Pancreas (tissue), 10 donors: Measurements from ENCODE around the gene HOXA3. TPM values are rescaled to one million over a fixed set of nuclear protein-coding genes. Genes with fewer than 3 reads are reported as not detected.

Source experiments
- ATAC-seq, 4 donors: fragments of 200-7000 bp; cut with Tn5 transposase; one replicate each; pipeline versions ENCODE4 v1.8.0 to v1.9.1; 2020; ENCODE audit warnings: mild to moderate bottlenecking in 4 of 4, moderate library complexity in 4 of 4
- DNase-seq, 6 donors: peaks; one replicate each; pipeline ENCODE4 v3.0.0-alpha.2; 2020
- FAIRE-seq: peaks from 2 replicates; lab custom pipeline; 2012; peaks lifted over from hg19 to GRCh38; lab: Jason Lieb, UNC
- H3K27ac ChIP-seq, 4 donors: fragments of 200-600 bp; sonication (generic); 1 replicate in 3 of 4; 2 replicates in 1 of 4; pipeline versions ENCODE4 v1.5.0 to v1.8.0; 2020
- H3K27me3 ChIP-seq, 4 donors: fragments of 200-600 bp; one replicate each; pipeline ENCODE4 v1.8.0; 2021
- H3K36me3 ChIP-seq, 3 donors: fragments of 200-600 bp; sonication (generic) in 1 of 3; one replicate each; pipeline versions ENCODE4 v1.5.0 to v1.8.0; 2020 to 2021
- H3K4me1 ChIP-seq, 3 donors: fragments of 200-600 bp; one replicate each; pipeline ENCODE4 v1.8.0; 2021
- H3K4me3 ChIP-seq, 4 donors: fragments of 200-600 bp; sonication (generic) in 2 of 4; one replicate each; pipeline versions ENCODE4 v1.5.0 to v1.8.0; 2020 to 2021
- H3K9me3 ChIP-seq, 4 donors: fragments of 200-600 bp; one replicate each; pipeline ENCODE4 v1.8.0; 2021
- CTCF ChIP-seq, 4 donors: fragments of 200-600 bp; sonication (generic) in 3 of 4; IDR thresholded peaks; one replicate each; pipeline versions ENCODE4 v1.5.0 to v1.8.0; 2021; ENCODE audit warnings: antibody characterized with exemption in 4 of 4
- WGBS, 2 donors: extraction: QIAGEN DNeasy Blood & Tissue Kit; methylation state at CpG; one replicate each; pipeline ENCODE4 v1.1.7; 2013; 5-methylcytosine and 5-hydroxymethylcytosine counted together
- intact Hi-C, 3 donors: fragments of 100-400 bp; cut with DNase I; formaldehyde crosslinking; loops; one replicate each; pipeline versions ENCODE4 v1.11.1 to v1.14.2; 2022
- polyA plus RNA-seq, 2 donors: library from polyadenylated mRNA; stranded (reverse); fragments of 200-250 nt; gene quantifications; one replicate each; pipeline ENCODE4 v1.2.3, GENCODE V29; 2013
- total RNA-seq, 6 donors: library from RNA; stranded (reverse); fragmentation: NEBNext Ultra II Directional in 4 of 6; extraction: Animal tissue kit (Norgen Biotek cat#: 25700) in 4 of 6; gene quantifications; one replicate each; pipeline versions ENCODE4 v1.2.1 to v1.2.4, GENCODE V29; 2021 to 2023
- donor health status: healthy with polysubstance abuse.
- donor health status: DM: no; HTN: no; CAD: no; lungs with moderate emphysema.
- donor health status: DM: no; HTN: no; CAD: no.
- donor health status: control.
- donor health status: control.
- donor health status: Bipolar disorder and iron deficiency.
- donor health status: DM: yes; HTN: yes; CAD: no.
- donor health status: DM: no; HTN: no; CAD: no.
- donor health status: DM: no; HTN: no; CAD: no.
- donor health status: DM: yes; HTN: yes; CAD: no.

Gene HOXA3
- 1 to 10 TPM in 1 of 6 donors, under 1 TPM in 4, not detected in 1; 0.13 to 1.9 (median 0.43) TPM for total RNA-seq
- polyA plus RNA-seq, result under 1 TPM; 0.38 to 0.56 TPM

GRCh38 chr7:27151931-27152815 is at the start of gene HOXA3:
Gene HOXA3, minus strand, starts transcription at chr7:27152583. Its CDS starts 41,943 bp downstream, at chr7:27110640.
- Histone ChIP-seq H3K4me3 (peak within 1 kb of the TSS in 1 of 4 donors; percentile 42), H3K27me3 (peaks cover 25 to 80% (median 39%) of the 10 kb centered on the region in 4 donors), H3K27ac (no peak within 1 kb of the TSS), H3K4me1 (peaks cover 0 to 12% (median 0%) of the 10 kb centered on the region in 3 donors), H3K36me3 (no peaks in the 10 kb centered on the region), H3K9me3 (no peaks in the 10 kb centered on the region)
- DNase-seq, result peak in 5 of 6 donors; percentile 0 to 71 (median 10)
- no peak for TF ChIP-seq CTCF (IDR thresholded peaks at IDR 0.05)
- peak in 1 of 4 donors; percentile 24 for ATAC-seq
- no peak for FAIRE-seq
- 7 to 9% methylated on average over 48 to 53 of the region's 53 CpGs for WGBS, 2 donors
- intact Hi-C loops, result loop anchor here in 1 of 3 donors (10.0 kb wide), 1 partner anchor 1297 kb away; no protein-coding TSS in a partner anchor

- no peak overlapping the region for H3K4me3 ChIP-seq
Observed at GRCh38 chr7:27201580-27202017, 49.2 kb upstream of the HOXA3 start.

GRCh38 chr7:27200761-27201579 is 48.6 kb upstream of the HOXA3 start:
- Histone ChIP-seq H3K4me1 (peaks cover 0 to 15% (median 6%) of the 10 kb centered on the region in 3 donors), H3K9me3 (no peaks in the 10 kb centered on the region), H3K27ac (no peak overlapping the region), H3K4me3 (peak overlapping the region in 1 of 4 donors; percentile 35), H3K27me3 (peaks cover 10 to 83% (median 24%) of the 10 kb centered on the region in 4 donors), H3K36me3 (no peaks in the 10 kb centered on the region)
- intact Hi-C loops, result no loop called here
- 10 to 15% methylated on average over 14 of the region's 14 CpGs for whole genome bisulfite sequencing, 2 donors
- peak in 3 of 4 donors; percentile 26 to 49 (median 46) for ATAC-seq
- DNase-seq, result peak in 1 of 6 donors; percentile 19
- FAIRE-seq, result no peak
- TF ChIP-seq CTCF (IDR thresholded peaks at IDR 0.05), result no peak

More at GRCh38 chr7:27201580-27202017, 49.2 kb upstream of the HOXA3 start:
- Histone ChIP-seq H3K36me3 (no peaks in the 10 kb centered on the region), H3K4me1 (peaks cover 0 to 15% (median 6%) of the 10 kb centered on the region in 3 donors), H3K27ac (no peak overlapping the region), H3K9me3 (no peaks in the 10 kb centered on the region), H3K27me3 (peaks cover 10 to 83% (median 24%) of the 10 kb centered on the region in 4 donors)
- no peak for ATAC-seq
- DNase-seq, result no peak
- intact Hi-C loops, result no loop called here
- 14 to 28% methylated on average over 4 of the region's 4 CpGs for whole genome bisulfite sequencing, 2 donors
- TF ChIP-seq CTCF (IDR thresholded peaks at IDR 0.05), result no peak
- no peak for FAIRE-seq

GRCh38 chr7:27199849-27200760 is 47.7 kb upstream of the HOXA3 start, which contains the start of gene HOXA13:
Gene HOXA13, minus strand, starts transcription at chr7:27200091. Its CDS starts 14 bp downstream, at chr7:27200077.
- Histone ChIP-seq H3K36me3 (no peaks in the 10 kb centered on the region), H3K27ac (no peak within 1 kb of the TSS), H3K9me3 (no peaks in the 10 kb centered on the region), H3K27me3 (peaks cover 3 to 83% (median 26%) of the 10 kb centered on the region in 4 donors), H3K4me1 (peaks cover 0 to 12% (median 6%) of the 10 kb centered on the region in 3 donors), H3K4me3 (peak within 1 kb of the TSS in 2 of 4 donors; percentile 23 to 35)
- 5% methylated on average over 59 to 99 of the region's 99 CpGs for WGBS, 2 donors
- ATAC-seq, result peak; percentile 36 to 54 (median 48)
- peak in 1 of 6 donors; percentile 62 for DNase-seq
- no peak for FAIRE-seq
- TF ChIP-seq CTCF (IDR thresholded peaks at IDR 0.05), result no peak
- intact Hi-C loops, result loop anchor here in 2 of 3 donors (10.0 kb wide), 2 partner anchors 725 to 825 kb away; no protein-coding TSS in a partner anchor
